Brain microvascular endothelial cell (primary cell): Measurements from ENCODE around the gene HS2ST1.

Experiments used
- DNase-seq: peaks from one replicate; pipeline ENCODE4 v3.0.0-alpha.2; 2020
- H3K27ac ChIP-seq: fragments of 250-450 bp; sonication (Bioruptor Pico); 2 replicates; pipeline ENCODE4 v1.5.1; 2020; ENCODE audit warnings: mild to moderate bottlenecking, moderate library complexity
- H3K27me3 ChIP-seq: fragments of 250-450 bp; sonication (Bioruptor Pico); replicated peaks from 2 replicates; pipeline ENCODE4 v1.5.1; 2020; ENCODE audit warnings: mild to moderate bottlenecking
- H3K36me3 ChIP-seq: fragments of 250-450 bp; sonication (Bioruptor Pico); replicated peaks from 2 replicates; pipeline ENCODE4 v1.5.1; 2020; ENCODE audit warnings: mild to moderate bottlenecking
- H3K4me3 ChIP-seq: 2 replicates; pipeline ENCODE4 v1.5.1; 2011; ENCODE audit warnings: low read depth, mild to moderate bottlenecking, control low read depth, low read length, moderate library complexity
- in situ Hi-C: cut with HindIII; loops from 2 replicates; pipeline ENCODE4 v1.10.0; 2017; ENCODE audit warnings: low sequenced_read_pairs, low pct_ligation_motif_present
- TF ChIP-seq, protein P1 (sequence below): IDR thresholded peaks from 2 replicates; pipeline ENCODE4 v1.5.1; 2011; ENCODE audit warnings: low read depth, mild to moderate bottlenecking, moderate library complexity, low read length, control low read depth, inconsistent platforms; ENCODE audit errors: missing control alignments

HS2ST1 gene

DNA sequence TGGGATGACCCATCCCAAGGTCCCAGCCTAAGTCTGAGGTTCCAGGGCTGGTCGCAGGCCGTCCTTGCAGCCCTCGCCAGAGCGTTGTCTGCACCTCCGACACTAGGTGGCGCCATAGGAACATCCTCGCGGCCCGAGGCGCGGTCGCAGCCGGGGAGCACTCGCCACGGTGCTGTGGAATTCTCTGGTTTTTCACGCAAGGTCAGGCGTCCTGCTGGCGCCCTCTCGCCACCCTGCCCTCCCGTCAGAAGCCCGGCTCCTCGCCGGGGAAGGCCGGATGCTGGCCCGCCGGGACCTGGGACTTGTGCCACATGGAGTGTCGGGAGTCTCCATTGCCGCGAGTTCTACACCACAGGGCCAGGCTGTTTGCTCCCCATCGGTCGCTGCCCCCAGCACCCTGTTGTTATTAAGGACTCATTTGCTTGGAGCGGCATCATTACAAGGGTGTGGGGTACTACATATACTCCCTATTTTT lies 217.4 kb downstream of the HS2ST1 start:
- Histone ChIP-seq H3K36me3 (no peaks in the 10 kb centered on the region), H3K27ac (no peak overlapping the region), H3K27me3 (no peaks in the 10 kb centered on the region), H3K4me3 (peak overlapping the region; percentile 58)
- peak; percentile 47 for DNase-seq
- in situ Hi-C loops, result loop anchor here (25.0 kb wide), 1 partner anchor 830 kb away; no protein-coding TSS in a partner anchor
- TF ChIP-seq, protein P1, sequence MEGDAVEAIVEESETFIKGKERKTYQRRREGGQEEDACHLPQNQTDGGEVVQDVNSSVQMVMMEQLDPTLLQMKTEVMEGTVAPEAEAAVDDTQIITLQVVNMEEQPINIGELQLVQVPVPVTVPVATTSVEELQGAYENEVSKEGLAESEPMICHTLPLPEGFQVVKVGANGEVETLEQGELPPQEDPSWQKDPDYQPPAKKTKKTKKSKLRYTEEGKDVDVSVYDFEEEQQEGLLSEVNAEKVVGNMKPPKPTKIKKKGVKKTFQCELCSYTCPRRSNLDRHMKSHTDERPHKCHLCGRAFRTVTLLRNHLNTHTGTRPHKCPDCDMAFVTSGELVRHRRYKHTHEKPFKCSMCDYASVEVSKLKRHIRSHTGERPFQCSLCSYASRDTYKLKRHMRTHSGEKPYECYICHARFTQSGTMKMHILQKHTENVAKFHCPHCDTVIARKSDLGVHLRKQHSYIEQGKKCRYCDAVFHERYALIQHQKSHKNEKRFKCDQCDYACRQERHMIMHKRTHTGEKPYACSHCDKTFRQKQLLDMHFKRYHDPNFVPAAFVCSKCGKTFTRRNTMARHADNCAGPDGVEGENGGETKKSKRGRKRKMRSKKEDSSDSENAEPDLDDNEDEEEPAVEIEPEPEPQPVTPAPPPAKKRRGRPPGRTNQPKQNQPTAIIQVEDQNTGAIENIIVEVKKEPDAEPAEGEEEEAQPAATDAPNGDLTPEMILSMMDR, result peak; percentile 93

DNA sequence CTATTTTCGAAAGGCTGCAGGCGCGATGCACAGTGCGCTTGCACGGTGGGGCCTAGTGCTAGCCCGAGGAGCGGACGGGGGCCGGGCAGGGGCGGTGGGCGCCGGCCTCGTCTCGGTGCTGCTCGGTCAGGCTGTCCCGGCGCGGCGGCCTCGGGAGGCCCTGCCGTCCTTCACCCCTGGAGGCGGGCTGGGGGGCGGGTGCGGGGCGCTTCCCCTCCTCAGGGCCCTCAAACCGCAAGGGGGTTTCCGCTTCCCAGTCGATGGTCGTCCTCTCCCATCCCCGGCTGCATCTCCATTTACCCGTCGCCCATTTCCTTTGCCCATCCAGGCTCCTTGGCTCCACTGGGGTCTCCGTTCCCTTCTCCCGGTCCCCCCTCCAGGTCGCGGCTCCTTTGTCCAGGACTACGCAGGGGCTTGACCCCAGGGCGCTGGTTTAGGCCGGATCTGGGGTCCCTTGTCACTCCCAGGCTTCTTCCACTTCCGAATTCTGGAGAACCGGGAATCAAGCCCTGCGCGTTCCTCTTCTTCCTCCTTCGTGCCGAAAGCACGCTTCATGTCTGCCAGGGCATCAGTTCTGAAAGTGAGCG lies 217.9 kb downstream of the HS2ST1 start:
- TF ChIP-seq, protein P1, result no peak
- Histone ChIP-seq H3K27ac (no peak overlapping the region), H3K27me3 (no peaks in the 10 kb centered on the region), H3K4me3 (peak overlapping the region; percentile 58), H3K36me3 (no peaks in the 10 kb centered on the region)
- DNase-seq, result no peak
- in situ Hi-C loops, result loop anchor here (25.0 kb wide), 1 partner anchor 830 kb away; no protein-coding TSS in a partner anchor

DNA sequence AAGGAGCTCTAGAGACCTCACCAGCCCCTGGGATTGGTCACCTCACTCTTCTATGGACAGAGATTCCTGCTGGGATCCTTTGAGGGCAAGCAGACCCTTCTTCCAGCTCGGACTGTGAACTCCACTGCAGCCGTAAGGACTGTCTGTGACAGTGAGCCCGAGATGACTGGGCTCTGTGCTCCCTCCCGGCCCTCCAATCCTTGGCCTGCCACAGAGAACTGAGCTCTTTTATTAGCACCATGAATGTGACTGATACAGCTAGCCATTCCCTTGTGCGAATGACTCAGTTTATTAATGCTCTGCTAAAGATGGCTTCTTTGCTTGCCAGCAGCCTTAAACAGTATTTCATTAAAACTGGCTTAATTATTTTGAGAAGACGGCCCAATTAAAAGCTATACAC lies 219.6 kb downstream of the HS2ST1 start:
- in situ Hi-C loops, result loop anchor here (25.0 kb wide), 1 partner anchor 828 kb away; no protein-coding TSS in a partner anchor
- DNase-seq, result no peak
- TF ChIP-seq, protein P1, result no peak
- Histone ChIP-seq H3K36me3 (no peaks in the 10 kb centered on the region), H3K27ac (no peak overlapping the region), H3K27me3 (no peaks in the 10 kb centered on the region), H3K4me3 (no peak overlapping the region)

DNA sequence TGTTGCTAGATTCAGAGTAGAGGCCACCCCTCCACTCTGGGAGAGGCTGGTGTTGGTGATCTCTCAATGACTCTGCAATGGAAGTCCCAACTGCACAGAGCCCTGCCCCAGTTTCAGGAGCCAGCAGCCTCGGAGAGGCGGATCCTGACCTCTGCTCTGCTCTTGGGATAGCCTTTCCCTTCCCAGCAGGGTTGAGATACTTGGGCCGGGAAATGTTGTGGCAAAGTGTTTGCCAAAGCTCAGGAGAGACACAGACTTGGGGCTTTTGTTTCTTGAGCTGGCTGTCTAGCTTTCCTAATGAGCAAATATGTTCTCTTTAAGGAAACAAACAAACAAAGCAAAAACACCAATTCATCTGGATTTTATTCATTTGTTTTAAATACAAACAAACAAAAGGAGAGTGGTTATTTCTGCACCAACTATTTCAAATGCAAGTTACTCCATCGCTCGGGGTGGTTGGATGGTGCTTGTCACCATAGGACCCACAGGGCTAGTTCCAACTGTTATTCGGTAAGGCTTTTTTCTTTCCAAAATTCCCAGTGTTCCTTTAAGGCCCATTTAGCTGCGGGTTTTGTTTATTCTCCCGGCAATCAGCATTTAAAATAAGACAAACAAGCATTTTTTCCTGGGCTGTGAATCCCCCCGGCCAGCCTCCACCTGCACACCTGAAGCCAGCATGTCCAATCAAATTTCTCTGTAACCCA lies 220.3 kb downstream of the HS2ST1 start:
- Histone ChIP-seq H3K4me3 (no peak overlapping the region), H3K27me3 (no peaks in the 10 kb centered on the region), H3K36me3 (no peaks in the 10 kb centered on the region), H3K27ac (no peak overlapping the region)
- no peak for DNase-seq
- in situ Hi-C loops, result loop anchor here (25.0 kb wide), 1 partner anchor 828 kb away; no protein-coding TSS in a partner anchor
- TF ChIP-seq, protein P1, result no peak

DNA sequence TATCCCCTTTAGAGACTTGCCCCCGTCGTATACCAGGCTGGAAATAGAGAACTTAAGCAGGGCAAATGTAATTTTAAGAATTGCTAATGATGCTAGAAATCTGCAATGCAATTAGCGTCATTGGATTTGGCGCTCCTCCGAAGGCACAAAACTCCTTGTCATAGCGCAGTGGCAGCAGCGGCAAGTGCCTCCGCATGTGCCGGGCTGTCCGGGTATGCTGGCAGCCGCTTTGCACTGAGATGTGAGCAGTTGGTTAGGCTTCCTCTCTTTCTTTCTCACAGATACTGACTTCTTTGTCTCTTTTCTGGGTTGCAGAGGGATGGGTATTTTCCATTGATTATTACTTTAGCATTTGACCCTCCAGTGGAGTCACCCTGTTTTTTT lies 220.9 kb downstream of the HS2ST1 start:
- H3K4me3 ChIP-seq, result no peak overlapping the region
- DNase-seq, result no peak
- H3K36me3 ChIP-seq, result no peaks in the 10 kb centered on the region
- TF ChIP-seq, protein P1, result no peak
- no peak overlapping the region for H3K27ac ChIP-seq
- no peaks in the 10 kb centered on the region for H3K27me3 ChIP-seq
- in situ Hi-C loops, result loop anchor here (25.0 kb wide), 1 partner anchor 827 kb away; no protein-coding TSS in a partner anchor
